Heart left ventricle (tissue), 16 donors: ENCODE measurements around the gene ELOB. TPM values are rescaled to one million over a fixed set of nuclear protein-coding genes. Genes with fewer than 3 reads are reported as not detected.
A peak's percentile ranks its signal among the peaks of the same experiment; 100 is the strongest.

Experiments
- ATAC-seq, 4 donors: fragments of 200-7000 bp; cut with Tn5 transposase; one replicate each; pipeline ENCODE4 v1.9.1; 2020 to 2022; ENCODE audit warnings: moderate library complexity in 4 of 4, mild to moderate bottlenecking in 3 of 4, moderate number of reproducible peaks in 1 of 4
- DNase-seq, 5 donors: peaks; one replicate each; pipeline ENCODE4 v3.0.0-alpha.2; 2020
- H3K27ac ChIP-seq, 12 donors: fragments of 200-600 bp; sonication (generic) in 4 of 12; one replicate each; pipeline versions ENCODE4 v1.5.0 to v1.8.0; 2016 to 2022; ENCODE audit warnings: mild to moderate bottlenecking in 2 of 12
- H3K27me3 ChIP-seq, 9 donors: fragments of 200-600 bp; sonication (generic) in 2 of 9; one replicate each; pipeline versions ENCODE4 v1.5.1 to v1.8.0; 2016 to 2022; ENCODE audit warnings: mild to moderate bottlenecking in 3 of 9
- H3K36me3 ChIP-seq, 9 donors: fragments of 200-600 bp; sonication (generic) in 2 of 9; one replicate each; pipeline versions ENCODE4 v1.5.0 to v1.8.0; 2018 to 2022; ENCODE audit warnings: mild to moderate bottlenecking in 2 of 9
- H3K4me1 ChIP-seq, 12 donors: fragments of 200-600 bp; sonication (generic) in 4 of 12; one replicate each; pipeline versions ENCODE4 v1.5.0 to v1.8.0; 2016 to 2022; ENCODE audit warnings: mild to moderate bottlenecking in 3 of 12
- H3K4me3 ChIP-seq, 12 donors: fragments of 200-600 bp; sonication (generic) in 4 of 12; one replicate each; pipeline versions ENCODE4 v1.5.0 to v1.8.0; 2017 to 2022; ENCODE audit warnings: mild to moderate bottlenecking in 9 of 12, moderate library complexity in 4 of 12
- H3K9me3 ChIP-seq, 12 donors: fragments of 200-600 bp; sonication (generic) in 4 of 12; one replicate each; pipeline versions ENCODE4 v1.5.0 to v1.8.0; 2016 to 2022; ENCODE audit warnings: mild to moderate bottlenecking in 1 of 12
- POLR2A ChIP-seq, 2 donors: fragments of 450-650 bp; IDR thresholded peaks; one replicate each; pipeline ENCODE4 v1.6.1; 2017; ENCODE audit warnings: antibody characterized with exemption in 2 of 2, mild to moderate bottlenecking in 2 of 2, moderate library complexity in 2 of 2
- WGBS, 4 donors: extraction: QIAGEN DNeasy Blood & Tissue Kit in 2 of 4; methylation state at CpG; one replicate each; pipeline versions ENCODE4 v1.1.5 to v1.1.7; 2013 to 2018; 5-methylcytosine and 5-hydroxymethylcytosine counted together
- intact Hi-C, 10 donors: fragments of 100-400 bp; cut with DNase I; formaldehyde crosslinking; loops; one replicate each; pipeline versions ENCODE4 v1.11.1 to v1.14.2; 2022
- polyA plus RNA-seq, 2 donors: library from polyadenylated mRNA; stranded (reverse); fragments of 200-250 nt; gene quantifications; one replicate each; pipeline ENCODE4 v1.2.3, GENCODE V29; 2013
- total RNA-seq, 9 donors: library from RNA; depleted of rRNA in 2 of 9; stranded (reverse); fragments of >200 nt in 2 of 9; fragmentation: NEBNext Ultra II Directional in 3 of 9; extraction: Animal tissue kit (Norgen Biotek cat#: 25700) in 3 of 9; gene quantifications; one replicate each; pipeline versions ENCODE4 v1.1.0 to v1.2.4, GENCODE V29; 2016 to 2023
- TF ChIP-seq, protein P1 (sequence below), 12 donors: fragments of 200-600 bp; sonication (generic) in 4 of 12; IDR thresholded peaks; one replicate each; pipeline versions ENCODE4 v1.5.0 to v1.8.0; 2018 to 2022; ENCODE audit warnings: antibody characterized with exemption in 12 of 12, mild to moderate bottlenecking in 5 of 12
- donor health status: ischemic (EF 13 %, LVEDD 7.1; RV severe dilation, severe dysfunction).
- donor health status: healthy with polysubstance abuse.
- donor health status: DM: no; HTN: yes; CAD: no.
- donor health status: DM: no; HTN: no; CAD: no.
- donor health status: ischemic (EF 25% LVEDD 6.9; RV normal size, moderate dysfunction).
- donor health status: ischemic (EF 25% LVEDD 5.7; RV mildly dilated, moderate dysfunction).
- donor health status: healthy.
- donor health status: DM: yes; HTN: yes; CAD: no.
- donor health status: ischemic (EF 35%, LVEDD 5.7; RV mildly dilated, moderate dysfunction).
- donor health status: nonischemic (EF 11% LVEDD 7.7; RV severe dilation, severe dysfunction).
- donor health status: DM: yes; HTN: yes; CAD: no.
- donor health status: PGD.
- donor health status: ischemic (EF 29% LVEDD 5.4; RV normal size, mild dysfunction).
- donor health status: nonischemic (EF 23%, LVEDD 6.1; RV moderate dilation, normal function).

The ELOB gene
- total and polyA plus RNA-seq, 11 donors: 213 to 1,067 (median 325) TPM

DNA sequence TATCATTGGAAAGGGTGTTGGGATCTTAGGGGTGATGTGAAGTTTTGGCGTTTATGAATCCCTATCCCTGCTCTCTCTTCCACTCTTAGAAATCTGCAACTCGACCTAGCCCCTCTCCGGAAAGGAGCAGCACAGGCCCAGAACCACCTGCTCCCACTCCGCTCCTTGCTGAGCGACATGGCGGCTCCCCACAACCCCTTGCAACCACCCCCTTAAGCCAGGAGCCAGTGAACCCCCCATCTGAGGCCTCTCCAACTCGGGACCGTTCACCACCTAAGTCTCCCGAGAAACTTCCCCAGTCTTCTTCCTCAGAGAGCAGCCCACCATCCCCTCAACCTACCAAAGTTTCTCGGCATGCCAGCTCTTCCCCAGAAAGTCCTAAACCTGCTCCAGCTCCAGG, 15.6 kb downstream of the ELOB start:
- intact Hi-C loops: no loop called here
- DNase-seq: peak in 1 of 5 donors; percentile 17

DNA sequence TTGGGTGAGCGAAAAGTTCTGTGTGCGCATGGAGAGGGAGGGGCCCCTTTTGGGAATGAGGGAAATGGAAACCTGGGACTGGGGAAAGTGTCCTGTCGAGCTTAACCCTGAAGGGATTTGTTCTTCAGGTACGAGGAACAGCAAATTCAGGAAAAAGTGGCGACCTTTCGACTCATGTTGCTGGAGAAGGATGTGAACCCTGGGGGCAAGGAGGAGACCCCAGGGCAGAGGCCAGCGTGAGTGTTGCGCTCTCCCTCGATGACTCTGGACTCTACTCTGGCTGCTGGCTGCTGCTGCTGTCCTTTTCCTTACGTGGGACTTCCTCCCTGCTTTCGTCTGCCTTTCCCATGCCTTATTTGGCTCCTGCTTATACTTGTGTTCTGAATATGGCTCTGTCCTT, 19.7 kb downstream of the ELOB start:
- DNase-seq (no peak), ATAC-seq (no peak)
- intact Hi-C loops: loop anchor here in 1 of 10 donors (10.0 kb wide), 1 partner anchor 63 kb away; no protein-coding TSS in a partner anchor
- Histone ChIP-seq H3K36me3 (peaks cover 4 to 67% (median 61%) of the 10 kb centered on the region in 9 donors), H3K27ac (no peak overlapping the region), H3K27me3 (no peaks in the 10 kb centered on the region), H3K4me1 (peaks cover 11 to 51% (median 40%) of the 10 kb centered on the region in 12 donors), H3K4me3 (no peak overlapping the region), H3K9me3 (no peaks in the 10 kb centered on the region)
- TF ChIP-seq, protein P1, sequence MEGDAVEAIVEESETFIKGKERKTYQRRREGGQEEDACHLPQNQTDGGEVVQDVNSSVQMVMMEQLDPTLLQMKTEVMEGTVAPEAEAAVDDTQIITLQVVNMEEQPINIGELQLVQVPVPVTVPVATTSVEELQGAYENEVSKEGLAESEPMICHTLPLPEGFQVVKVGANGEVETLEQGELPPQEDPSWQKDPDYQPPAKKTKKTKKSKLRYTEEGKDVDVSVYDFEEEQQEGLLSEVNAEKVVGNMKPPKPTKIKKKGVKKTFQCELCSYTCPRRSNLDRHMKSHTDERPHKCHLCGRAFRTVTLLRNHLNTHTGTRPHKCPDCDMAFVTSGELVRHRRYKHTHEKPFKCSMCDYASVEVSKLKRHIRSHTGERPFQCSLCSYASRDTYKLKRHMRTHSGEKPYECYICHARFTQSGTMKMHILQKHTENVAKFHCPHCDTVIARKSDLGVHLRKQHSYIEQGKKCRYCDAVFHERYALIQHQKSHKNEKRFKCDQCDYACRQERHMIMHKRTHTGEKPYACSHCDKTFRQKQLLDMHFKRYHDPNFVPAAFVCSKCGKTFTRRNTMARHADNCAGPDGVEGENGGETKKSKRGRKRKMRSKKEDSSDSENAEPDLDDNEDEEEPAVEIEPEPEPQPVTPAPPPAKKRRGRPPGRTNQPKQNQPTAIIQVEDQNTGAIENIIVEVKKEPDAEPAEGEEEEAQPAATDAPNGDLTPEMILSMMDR (IDR thresholded peaks at IDR 0.05): no peak
- no peak for TF ChIP-seq POLR2A (IDR thresholded peaks at IDR 0.05)
- 64 to 69% (median 68%) methylated on average over 11 of the region's 11 CpGs for WGBS, 4 donors

More for the DNA sequence above, 15.6 kb downstream of the ELOB start:
- H3K4me1 ChIP-seq: peaks cover 2 to 22% (median 13%) of the 10 kb centered on the region in 12 donors
- TF ChIP-seq POLR2A (IDR thresholded peaks at IDR 0.05): no peak
- TF ChIP-seq, protein P1 (IDR thresholded peaks at IDR 0.05): no peak
- no peak overlapping the region for H3K4me3 ChIP-seq
- no peak for ATAC-seq
- no peak overlapping the region for H3K27ac ChIP-seq
- H3K9me3 ChIP-seq: no peaks in the 10 kb centered on the region
- peaks cover 6 to 100% (median 98%) of the 10 kb centered on the region in 9 donors for H3K36me3 ChIP-seq
- H3K27me3 ChIP-seq: no peaks in the 10 kb centered on the region
- 94 to 98% (median 97%) methylated on average over 10 of the region's 10 CpGs for WGBS, 4 donors

DNA sequence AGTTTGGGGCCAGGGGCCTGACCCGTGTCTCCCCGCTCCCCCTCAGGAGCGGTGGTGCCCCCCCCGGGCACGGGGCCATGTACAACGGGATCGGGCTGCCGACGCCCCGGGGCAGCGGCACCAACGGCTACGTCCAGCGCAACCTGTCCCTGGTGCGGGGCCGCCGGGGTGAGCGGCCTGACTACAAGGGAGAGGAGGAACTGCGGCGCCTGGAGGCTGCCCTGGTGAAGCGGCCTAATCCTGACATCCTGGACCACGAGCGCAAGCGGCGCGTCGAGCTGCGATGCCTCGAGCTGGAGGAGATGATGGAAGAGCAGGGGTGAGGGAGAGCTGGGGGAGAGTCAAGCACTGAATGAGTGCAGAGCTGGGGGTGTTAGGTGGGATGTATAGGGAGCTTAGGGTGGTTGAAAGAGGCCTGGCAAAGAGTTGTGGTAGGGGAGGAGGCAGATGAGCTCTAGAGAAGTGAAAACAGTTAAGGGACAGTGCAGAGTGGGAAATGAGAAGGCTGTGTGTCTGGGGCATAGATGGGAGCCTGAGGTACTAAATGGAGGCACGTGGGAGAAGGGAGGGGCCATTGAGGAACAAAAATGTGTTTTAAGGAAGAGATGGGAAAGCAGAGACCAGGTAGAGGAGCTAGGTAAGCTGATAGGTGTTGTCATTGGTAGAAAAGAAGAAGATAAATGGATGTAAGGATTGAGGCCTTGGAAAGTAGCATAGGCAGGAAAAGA, 20.6 kb downstream of the ELOB start:
- Histone ChIP-seq H3K36me3 (peaks cover 2 to 58% (median 52%) of the 10 kb centered on the region in 9 donors), H3K9me3 (no peaks in the 10 kb centered on the region), H3K27me3 (no peaks in the 10 kb centered on the region), H3K4me1 (peaks cover 11 to 58% (median 45%) of the 10 kb centered on the region in 12 donors), H3K27ac (no peak overlapping the region), H3K4me3 (no peak overlapping the region)
- no peak for ATAC-seq
- peak in 1 of 5 donors; percentile 36 for DNase-seq
- no peak for TF ChIP-seq POLR2A (IDR thresholded peaks at IDR 0.05)
- TF ChIP-seq, protein P1 (IDR thresholded peaks at IDR 0.05): no peak
- intact Hi-C loops: loop anchor here in 1 of 10 donors (10.0 kb wide), 1 partner anchor 62 kb away; no protein-coding TSS in a partner anchor
- WGBS, 4 donors: 83 to 90% (median 88%) methylated on average over 30 of the region's 30 CpGs

DNA sequence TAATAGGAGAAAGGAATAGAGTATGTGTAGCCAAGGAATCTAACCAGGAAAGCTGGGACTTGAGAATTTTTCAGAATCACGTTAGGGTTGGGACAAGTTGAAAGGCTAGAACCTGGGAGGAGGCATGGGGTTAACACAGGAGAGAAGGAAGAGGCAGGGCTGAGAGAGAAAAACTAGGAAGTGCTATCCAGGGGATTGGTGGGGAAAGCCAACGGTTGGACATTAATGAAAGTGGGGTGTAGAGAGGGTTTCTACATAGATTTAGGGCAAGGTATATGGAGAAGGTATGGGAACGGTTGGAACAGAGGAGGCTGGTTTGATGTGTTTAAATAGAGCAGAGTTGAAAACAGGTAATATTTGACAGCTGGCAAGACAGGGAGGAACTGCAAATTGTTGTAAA, 21.9 kb downstream of the ELOB start:
- no peak for TF ChIP-seq POLR2A (IDR thresholded peaks at IDR 0.05)
- TF ChIP-seq, protein P1 (IDR thresholded peaks at IDR 0.05): no peak
- Histone ChIP-seq H3K36me3 (peaks cover 2 to 45% (median 39%) of the 10 kb centered on the region in 9 donors), H3K27ac (peak overlapping the region in 1 of 12 donors; percentile 11), H3K4me1 (peaks cover 11 to 54% (median 47%) of the 10 kb centered on the region in 12 donors), H3K4me3 (peak overlapping the region in 10 of 12 donors; percentile 65 to 99 (median 90)), H3K9me3 (no peaks in the 10 kb centered on the region), H3K27me3 (no peaks in the 10 kb centered on the region)
- DNase-seq (no peak), ATAC-seq (no peak)
- intact Hi-C loops: loop anchor here in 3 of 10 donors (2.0 to 10.0 kb wide), 3 partner anchors 14 to 60 kb away; partner anchors contain the start of gene ELOB (in 1 of the 3)
- WGBS, 4 donors: 13 to 20% (median 17%) methylated on average over 3 of the region's 3 CpGs
